Measurements from ENCODE around the gene ASB10. TPM values are rescaled to one million over a fixed set of nuclear protein-coding genes. Genes with fewer than 3 reads are reported as not detected.
A peak's percentile ranks its signal among the peaks of the same experiment; 100 is the strongest.

The ASB10 gene
- total RNA-seq, 1 experiment from 2014 or later, result not detected

- DNase-seq (ENCODE audit: extremely low read depth, low read depth), result no peak
Measured at GRCh38 chr7:151189038-151189437, 2.0 kb upstream of the ASB10 start.

DNA sequence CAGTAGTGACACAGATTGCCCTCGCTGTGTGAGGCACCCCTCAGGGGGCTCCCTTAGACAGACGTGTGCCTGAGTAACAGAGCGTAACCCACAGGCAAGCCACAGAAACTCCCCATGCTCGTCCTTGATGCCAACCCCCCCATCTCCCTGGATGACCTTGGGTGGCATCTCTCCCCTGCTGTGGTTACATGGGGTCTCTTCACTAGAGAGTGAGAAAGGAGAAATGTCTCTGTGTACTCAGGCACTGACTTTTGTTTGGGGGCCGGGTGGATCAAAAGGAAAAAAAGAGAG, 1.1 kb upstream of the ASB10 start:
- DNase-seq (ENCODE audit: extremely low read depth, low read depth), result no peak

DNA sequence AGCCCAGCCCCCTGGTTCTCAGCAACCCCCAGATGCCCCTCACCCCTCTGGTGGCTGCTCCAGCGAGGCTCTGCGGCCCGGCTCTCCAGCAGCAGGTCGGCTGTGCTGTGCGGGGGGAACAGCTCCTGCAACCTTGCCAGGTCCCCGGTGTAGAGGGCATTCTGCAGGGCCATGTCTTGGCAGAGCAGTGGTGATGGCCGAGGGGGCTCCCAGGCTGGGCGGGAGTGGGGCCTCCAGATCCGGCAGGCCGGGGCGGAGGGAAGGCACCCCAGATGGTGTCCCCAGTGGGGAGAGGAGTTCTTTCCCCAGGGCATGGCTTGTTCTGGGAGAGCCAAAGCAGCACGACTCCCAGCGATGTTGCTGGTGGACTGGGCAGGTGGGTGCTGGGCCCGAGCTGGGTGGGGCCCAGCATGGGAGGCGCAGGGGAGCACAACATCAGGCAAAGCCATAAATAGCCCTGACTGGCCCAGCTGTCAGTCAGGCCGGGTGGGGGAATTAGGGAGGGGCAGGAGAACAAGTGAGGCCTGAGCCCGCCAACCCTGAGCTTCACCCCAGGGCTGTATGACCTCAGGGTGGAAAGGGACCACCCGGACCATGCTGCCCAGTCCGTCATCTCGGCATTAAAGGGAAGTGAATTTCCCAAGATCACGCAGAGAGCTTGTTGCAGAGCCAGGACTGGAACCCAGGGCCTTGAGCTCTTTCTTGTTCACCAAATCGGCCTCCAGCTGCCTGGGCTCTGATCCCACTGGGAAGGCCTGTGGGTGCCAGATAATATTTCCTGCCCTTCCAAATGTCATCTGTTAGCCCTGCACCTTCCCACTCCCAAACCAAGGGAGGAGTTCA, 580 bp upstream of the ASB10 start:
- no peak for DNase-seq (ENCODE audit: extremely low read depth, low read depth)

DNA sequence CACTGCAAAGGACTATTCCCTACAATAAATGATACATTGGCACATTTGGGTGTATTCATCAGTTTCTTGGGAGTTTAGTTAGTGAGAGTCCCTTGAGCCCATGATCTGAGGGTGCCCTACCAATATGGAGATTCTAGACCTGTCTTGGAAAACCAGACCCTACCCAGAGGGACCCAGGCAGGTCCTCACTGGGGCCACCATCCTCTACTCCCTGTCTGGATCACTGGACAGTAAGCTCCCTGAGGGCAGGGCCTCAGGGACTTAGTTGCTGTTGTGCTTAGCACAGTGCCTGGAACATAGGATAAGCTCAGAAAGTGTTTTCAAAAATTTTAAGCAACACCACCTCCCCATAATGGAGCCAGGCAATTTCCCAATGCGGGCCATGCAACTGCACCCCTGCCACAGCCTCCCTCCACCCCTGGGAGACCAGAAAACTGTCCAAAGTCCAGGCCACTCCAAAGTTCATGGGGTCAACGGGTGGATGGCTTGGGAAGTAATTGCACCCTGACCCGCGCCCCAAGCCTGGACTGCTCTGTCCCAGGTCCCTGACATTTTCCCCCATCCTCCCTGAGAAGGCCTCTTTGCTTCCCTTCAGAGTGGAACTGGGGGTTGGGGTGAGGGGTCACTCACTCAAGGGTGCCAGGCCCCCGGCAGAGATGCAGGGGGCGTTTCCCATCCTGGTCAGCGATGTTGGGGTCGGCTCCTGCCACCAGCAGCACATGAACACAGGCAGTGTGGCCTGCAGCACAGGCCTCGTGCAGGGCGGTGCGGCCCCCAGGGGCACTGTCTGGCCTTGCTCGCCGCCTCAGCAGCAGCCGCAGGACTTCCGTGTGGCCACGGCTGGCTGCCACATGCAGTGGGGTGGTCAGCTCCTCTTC, 1.0 kb downstream of the ASB10 start:
- no peak for DNase-seq (ENCODE audit: extremely low read depth, low read depth)

GRCh38 chr7:151181011-151181431, 6.0 kb downstream of the ASB10 start:
- no peak for DNase-seq (ENCODE audit: extremely low read depth, low read depth)

DNA sequence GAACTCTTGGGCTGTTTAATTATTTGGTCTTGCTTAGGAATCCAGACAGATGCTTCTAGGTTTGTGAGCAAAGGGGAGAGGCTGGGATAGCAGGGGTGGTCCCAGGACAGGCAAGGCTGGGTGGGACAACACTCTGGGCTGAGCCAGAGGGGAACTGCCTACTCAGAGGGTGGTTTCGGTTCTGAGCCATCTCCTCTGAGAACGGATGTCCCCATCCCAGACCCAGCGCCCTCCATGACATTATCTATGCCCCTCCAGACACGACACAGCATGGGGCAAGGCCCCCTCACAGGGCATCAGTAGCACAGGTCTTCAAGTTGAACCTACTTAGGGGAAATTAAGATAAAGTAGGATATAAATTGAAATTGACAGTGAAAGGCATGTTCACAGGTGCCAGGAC, 7.1 kb downstream of the ASB10 start:
- no peak for DNase-seq (ENCODE audit: extremely low read depth, low read depth)

DNA sequence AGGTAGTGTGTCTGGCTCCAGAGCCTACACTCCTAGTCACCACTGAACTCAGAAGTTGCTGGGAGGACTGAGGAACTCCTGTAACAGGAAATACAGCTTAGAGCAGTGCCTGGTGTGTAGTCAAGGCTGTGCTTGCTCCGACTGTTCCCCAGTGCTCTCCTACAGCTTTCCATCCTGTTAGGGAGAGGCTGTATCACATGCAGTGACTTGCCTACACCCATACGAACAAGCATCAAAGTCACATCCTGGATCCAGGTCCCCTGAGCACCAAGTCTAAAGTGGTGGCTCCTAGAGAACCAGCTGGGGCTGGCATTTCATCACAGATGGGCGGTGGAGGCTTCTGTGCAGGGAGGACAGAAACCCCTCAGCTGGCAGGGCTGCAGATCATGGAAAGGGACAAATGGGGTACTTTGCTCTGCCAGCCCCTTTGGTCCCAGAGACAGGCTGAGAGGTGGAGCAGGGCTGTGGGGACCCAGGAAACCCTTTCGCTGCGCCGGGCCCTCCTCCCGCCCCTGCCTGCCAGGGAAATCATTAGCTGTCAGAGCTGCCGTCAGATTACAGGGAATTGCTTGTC, 7.7 kb downstream of the ASB10 start:
- DNase-seq (ENCODE audit: extremely low read depth, low read depth), result no peak

GRCh38 chr7:151178831-151179230, 8.2 kb downstream of the ASB10 start:
- DNase-seq (ENCODE audit: extremely low read depth, low read depth), result no peak

- no peak for DNase-seq (ENCODE audit: extremely low read depth, low read depth)
Measured at GRCh38 chr7:151178236-151178635, 8.8 kb downstream of the ASB10 start.

GRCh38 chr7:151177310-151177709, 9.7 kb downstream of the ASB10 start:
- no peak for DNase-seq (ENCODE audit: extremely low read depth, low read depth)

DNA sequence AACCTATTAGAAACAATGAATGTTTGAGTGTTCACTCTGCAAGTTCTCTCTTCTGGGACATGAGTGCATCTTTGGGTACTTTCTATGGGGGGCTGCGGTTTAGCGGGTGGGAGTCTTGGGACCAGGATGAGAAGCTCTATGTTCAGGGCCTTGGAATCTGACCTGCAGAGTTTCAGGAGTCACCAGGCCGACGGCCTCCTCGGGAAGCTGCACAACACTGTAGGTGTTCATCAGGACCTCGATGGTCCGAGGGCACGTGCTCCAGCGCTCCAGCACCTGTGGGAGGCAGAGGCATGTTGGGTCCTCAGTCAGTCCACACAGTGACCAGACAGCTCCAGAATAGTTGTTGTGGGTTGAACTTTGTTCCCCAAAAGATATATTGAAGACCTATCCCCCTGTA, 10.6 kb downstream of the ASB10 start:
- DNase-seq (ENCODE audit: extremely low read depth, low read depth), result no peak

DNA sequence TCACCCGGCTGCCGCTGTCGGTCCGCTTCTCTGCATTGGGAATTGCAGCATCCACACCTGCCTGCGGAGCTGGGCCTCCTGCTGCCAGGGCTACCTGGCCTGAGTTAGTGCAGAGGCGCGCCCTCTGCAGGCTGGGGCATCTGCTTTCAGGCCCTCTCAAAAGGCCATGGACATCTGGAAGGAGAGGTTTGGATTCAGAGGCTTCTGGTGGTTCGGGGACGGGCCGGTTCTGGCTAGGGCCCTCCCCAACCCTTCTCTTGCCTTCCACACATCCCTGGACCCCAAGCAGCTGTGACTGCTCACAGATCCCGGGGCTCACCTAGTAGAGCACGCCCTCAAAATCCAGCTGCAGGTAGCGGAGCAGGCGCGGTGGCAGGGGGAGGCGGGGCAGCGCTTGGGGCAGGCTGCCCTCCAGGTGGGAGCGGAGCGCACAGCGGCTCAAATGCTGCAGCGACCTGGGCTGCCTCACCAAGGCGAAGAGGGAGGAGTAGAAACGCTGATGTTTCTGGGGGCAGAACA, 11.2 kb downstream of the ASB10 start:
- no peak for DNase-seq (ENCODE audit: extremely low read depth, low read depth)

GRCh38 chr7:151175047-151175792, 11.8 kb downstream of the ASB10 start:
- no peak for DNase-seq (ENCODE audit: extremely low read depth, low read depth)

- DNase-seq (ENCODE audit: extremely low read depth, low read depth), result no peak
Measured at GRCh38 chr7:151174246-151175046, 12.6 kb downstream of the ASB10 start.

- no peak for DNase-seq (ENCODE audit: extremely low read depth, low read depth)
Measured at GRCh38 chr7:151173386-151174245, 13.4 kb downstream of the ASB10 start.

GRCh38 chr7:151172273-151173141, 14.5 kb downstream of the ASB10 start:
- DNase-seq (ENCODE audit: extremely low read depth, low read depth), result peak; percentile 72

- no peak for DNase-seq (ENCODE audit: extremely low read depth, low read depth)
Measured at GRCh38 chr7:151168787-151169162, 18.3 kb downstream of the ASB10 start.
